Urothelium cell line (cell line): ENCODE results near the gene IL16.

Source experiments
- DNase-seq: peaks from one replicate; pipeline ENCODE4 v3.0.0; 2011; ENCODE audit warnings: low spot score, mixed read lengths
- FAIRE-seq: peaks from 2 replicates; lab custom pipeline; 2011; peaks lifted over from hg19 to GRCh38; lab: Jason Lieb, UNC

IL16 gene

DNA sequence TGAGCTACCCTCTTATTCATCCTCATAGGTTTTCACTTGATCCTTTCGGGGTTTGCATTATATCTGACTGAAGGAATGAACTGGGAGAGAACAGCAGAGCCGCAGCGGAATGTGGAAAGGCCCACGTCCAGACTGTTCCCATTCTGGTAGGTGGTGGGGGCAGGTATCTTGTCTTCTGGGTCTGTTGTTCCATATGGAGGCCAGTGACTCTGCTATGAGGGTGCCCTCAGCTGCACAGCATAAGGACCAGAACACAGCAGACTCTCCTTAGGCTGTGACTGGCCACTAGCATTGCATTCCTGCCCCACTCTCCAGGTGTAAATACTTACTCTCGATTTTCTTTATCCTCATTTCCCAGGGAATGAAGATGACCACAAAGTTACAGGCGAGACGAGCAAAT is 165.2 kb downstream of the IL16 start:
- FAIRE-seq, result no peak

DNA sequence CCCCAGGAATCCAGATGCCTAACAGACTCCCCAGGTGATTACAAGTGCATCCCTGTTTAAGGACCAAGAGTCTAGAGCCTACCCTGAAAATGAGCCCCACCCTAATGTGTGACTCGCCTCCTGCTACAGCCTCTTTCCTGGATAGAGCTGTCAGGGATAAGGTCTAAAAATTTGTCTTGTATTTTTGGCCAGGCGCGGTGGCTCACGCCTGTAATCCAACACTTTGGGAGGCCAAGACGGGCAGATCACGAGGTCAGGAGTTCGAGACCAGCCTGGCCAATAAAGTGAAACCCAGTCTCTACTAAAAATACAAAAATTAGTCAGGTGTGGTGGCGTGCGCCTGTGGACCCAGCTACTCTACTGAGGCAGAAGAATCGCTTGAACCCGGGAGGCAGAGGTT is 166.1 kb downstream of the IL16 start:
- FAIRE-seq (no peak), DNase-seq (no peak)

More for the DNA sequence above, 165.2 kb downstream of the IL16 start:
- DNase-seq, result no peak

DNA sequence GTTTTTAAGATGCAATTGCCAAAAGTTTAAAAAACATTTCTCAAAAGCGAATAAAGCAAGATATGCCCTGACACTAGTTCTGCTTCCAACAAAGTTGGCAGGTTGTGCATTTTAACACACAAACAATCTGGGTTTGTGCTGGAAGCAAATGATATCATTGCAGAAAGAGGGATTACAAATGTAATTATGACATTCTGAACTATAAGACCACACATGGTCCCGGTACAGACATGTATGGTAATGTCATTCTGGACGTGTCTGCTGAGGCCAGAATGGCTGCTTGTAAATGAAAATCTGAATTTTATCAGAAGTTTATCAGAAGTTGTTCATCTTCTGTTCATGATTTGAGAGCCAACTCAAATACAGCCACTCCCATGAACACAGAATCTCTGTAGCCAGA is 166.6 kb downstream of the IL16 start:
- no peak for DNase-seq
- no peak for FAIRE-seq
